Right renal cortex interstitium (tissue), 3 donors: Measurements from ENCODE around the gene NFXL1. TPM values are rescaled to one million over a fixed set of nuclear protein-coding genes. Genes with fewer than 3 reads are reported as not detected.
"Not testable (repeated sequence)": the region's sequence is repeated elsewhere in the genome, so short reads cannot be mapped to it uniquely, and the experiment has no call there.

Experiments
- DNase-seq, 3 donors: peaks; one replicate each; pipeline ENCODE4 v3.0.0-alpha.2; 2013; ENCODE audit warnings: low read depth in 3 of 3, low spot score in 2 of 3
- polyA plus RNA-seq, 3 donors: library from polyadenylated mRNA; unstranded; fragments of 120-200 nt; gene quantifications; one replicate each; pipeline ENCODE4 v1.2.1, GENCODE V29; 2013; ENCODE audit not compliant: insufficient read length in 3 of 3

NFXL1 gene
- 10 to 100 TPM; 24.0 to 29.2 (median 24.5) TPM for polyA plus RNA-seq

- peak; percentile 86 to 93 (median 88) for DNase-seq
Measured at GRCh38 chr4:47914220-47914925, at the start of gene NFXL1. NFXL1 (minus strand) TSS chr4:47914583; CDS start chr4:47914203, 380 bp downstream.

- no peak for DNase-seq
Measured at GRCh38 chr4:47954677-47955076, 40.3 kb upstream of the NFXL1 start.

GRCh38 chr4:47954245-47954644 is 39.9 kb upstream of the NFXL1 start:
- DNase-seq = no peak

- DNase-seq = no peak
Measured at GRCh38 chr4:47945930-47946726, 31.7 kb upstream of the NFXL1 start.

DNA sequence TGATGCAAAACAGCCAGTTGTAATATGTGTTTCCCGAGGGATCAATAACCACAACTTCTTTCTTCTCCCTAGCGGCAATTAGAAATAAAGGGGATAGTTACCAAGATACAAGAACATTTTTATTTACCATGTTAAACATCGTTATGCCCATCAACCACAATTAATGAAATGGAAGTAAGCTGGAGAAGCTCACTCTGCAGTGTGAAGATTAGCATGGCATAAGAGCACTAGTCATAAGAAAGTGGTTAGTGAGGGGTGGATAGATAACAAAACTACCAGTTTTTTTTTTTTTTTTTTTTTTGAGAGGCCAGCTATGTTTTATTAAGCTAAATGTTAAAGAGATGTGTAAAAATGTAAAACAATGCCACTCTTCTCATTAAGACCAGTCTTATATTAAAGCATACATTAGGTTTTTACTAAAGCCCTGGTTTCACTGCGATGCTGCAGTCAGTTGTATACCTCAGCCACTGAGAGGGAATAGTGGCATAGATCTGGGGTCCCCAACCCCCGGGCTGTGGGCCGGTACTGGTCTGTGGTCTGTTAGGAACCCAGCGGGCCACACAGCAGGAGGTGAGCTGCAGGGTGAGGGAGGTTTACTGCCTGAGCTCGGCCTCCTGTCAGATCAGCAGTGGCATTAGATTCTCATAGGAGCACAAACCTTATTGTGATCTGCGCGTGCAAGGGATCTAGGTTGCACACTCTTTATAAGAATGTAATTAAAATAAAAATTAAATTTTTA is 27.9 kb upstream of the NFXL1 start:
- DNase-seq = no peak

DNA sequence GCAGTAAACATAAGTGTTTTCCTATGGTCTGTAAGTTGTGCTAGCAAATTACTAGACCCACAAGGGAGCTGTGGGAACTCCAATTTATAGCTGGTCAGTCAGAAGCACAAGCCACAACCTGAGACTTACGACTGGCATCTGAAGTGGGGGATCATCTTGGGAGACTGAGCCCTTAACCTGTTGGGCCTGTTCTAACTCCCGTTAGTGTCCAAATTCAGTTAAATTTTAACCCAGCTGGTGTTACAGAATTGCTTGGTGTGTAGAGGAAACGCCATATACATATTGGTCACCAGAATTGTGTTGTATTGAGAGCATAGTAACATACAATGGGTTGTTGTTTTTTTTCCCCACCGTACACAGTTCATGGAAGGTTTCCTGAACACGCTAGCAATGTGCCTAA is 25.1 kb upstream of the NFXL1 start:
- no peak for DNase-seq

- DNase-seq = no peak
Measured at GRCh38 chr4:47936336-47936735, 22.0 kb upstream of the NFXL1 start.

- peak in 1 of 3 donors; percentile 13 for DNase-seq
Measured at GRCh38 chr4:47933840-47934239, 19.5 kb upstream of the NFXL1 start.

DNA sequence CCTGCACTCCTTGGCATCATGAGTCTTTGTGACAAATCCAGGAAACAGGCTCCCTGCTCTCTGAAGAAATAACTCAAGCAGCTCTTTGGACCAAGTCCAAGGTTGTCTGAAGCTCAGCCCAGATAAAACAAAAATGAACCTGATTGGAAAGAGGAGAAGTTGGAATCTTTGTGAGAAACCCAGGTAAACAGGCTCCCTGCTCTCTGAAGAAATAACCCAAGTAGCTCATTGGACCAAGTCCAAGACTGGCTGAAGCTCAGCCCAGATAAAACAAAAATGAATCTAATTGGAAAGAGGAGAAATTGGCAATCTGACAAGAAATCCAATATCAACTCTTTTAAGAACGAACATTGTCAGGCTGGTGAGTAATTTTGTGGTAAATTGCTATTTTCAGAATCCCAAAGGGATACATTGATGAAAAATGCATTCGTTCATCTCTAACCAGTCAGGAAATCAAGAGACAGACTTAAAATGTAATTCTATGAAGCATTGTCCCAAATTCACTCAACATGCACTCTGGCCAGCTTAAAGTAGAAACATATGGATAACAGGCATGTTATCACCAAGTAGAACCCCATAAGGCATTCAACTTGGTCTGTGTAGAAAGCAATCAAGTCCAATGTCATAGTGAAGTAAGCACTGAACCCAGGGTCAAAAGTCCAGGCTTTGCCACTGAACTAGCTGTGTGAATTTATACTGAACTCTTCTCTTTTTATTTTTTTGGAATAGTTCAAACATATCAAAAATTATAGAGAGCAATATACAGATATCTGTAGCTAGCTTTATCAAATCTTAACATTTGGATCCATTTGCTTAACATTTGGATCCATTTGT is 16.8 kb upstream of the NFXL1 start:
- no peak for DNase-seq

DNA sequence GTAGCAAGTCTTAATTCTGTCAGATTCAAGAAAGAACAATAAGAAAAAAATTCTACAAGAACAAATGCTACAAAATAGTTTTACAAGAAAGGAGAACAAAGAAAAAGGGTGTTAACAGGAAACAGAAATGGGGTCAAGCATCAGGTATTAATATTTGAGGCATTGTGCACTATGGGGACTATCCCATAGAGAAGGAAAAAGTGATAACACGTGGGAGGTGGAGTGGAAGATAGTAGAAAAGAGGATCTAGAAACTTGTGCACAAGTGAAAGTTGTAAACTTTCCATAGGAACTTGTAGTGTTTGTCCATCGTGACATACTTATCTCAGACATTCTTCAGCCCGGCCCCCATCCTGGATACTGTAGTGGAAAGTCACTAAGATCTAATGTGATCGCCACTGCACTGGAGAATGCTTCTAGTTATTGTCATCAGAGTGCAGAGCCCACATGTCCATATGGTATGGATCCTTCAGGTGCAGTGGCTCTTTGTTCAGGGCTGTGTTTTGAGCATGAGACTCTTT is 15.4 kb upstream of the NFXL1 start:
- DNase-seq = no peak

GRCh38 chr4:47926667-47927258 is 12.4 kb upstream of the NFXL1 start:
- DNase-seq = peak in 2 of 3 donors; percentile 45 to 66

- DNase-seq = not testable (repeated sequence)
Measured at GRCh38 chr4:47923261-47923608, 8.9 kb upstream of the NFXL1 start.

DNA sequence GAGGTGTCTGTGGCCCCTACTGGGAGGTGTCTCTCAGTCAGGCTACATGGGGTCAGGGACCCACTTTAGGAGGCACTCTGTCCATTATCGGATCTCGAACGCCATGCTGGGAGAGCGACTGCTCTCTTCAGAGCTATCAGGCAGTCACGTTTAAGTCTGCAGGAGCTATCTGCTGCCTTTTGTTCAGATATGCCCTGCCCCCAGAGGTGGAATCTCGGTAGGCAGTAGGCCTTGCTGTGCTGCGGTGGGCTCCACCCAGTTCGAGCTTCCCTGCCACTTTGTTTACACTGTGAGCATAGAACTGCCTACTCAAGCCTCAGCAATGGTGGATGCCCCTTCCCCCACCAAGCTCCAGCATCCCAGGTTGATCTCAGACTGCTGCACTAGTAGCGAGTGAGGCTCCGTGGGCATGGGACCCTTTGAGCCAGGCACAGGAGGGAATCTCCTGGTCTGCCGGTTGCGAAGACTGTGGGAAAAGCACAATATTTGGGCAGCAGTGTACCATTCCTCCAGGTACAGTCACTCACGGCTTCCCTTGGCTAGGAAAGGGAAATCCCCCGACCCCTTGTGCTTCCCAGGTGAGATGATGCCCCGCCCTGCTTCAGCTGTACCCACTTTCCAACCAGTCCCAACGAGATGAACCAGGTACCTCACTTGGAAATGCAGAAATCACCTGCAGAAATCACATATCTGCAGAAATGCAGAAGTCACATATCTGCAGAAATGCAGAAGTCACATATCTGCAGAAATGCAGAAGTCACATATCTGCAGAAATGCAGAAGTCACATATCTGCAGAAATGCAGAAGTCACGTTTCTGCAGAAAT is 8.3 kb upstream of the NFXL1 start:
- not testable (repeated sequence) for DNase-seq

GRCh38 chr4:47917163-47917562 is 2.8 kb upstream of the NFXL1 start:
- not testable (repeated sequence) for DNase-seq

- no peak for DNase-seq
Measured at GRCh38 chr4:47915378-47915777, 995 bp upstream of the NFXL1 start.

DNA sequence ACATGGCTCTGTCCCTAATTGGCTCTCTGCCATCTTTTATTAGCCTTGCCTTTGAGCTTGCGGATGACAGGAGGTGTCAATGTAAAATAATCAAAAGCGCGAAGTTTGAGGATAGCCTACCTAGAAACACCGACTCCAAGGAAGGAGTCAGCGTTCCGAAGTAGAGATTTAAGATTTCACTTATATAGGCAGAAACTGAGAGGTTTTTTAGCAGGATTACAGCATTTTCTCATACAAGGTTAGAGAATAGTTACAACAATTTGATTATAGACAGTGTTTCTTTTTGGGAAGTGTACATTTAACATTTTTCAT is 499 bp upstream of the NFXL1 start:
- DNase-seq = no peak

- DNase-seq = peak in 1 of 3 donors; percentile 17
Measured at GRCh38 chr4:47913861-47914219, 543 bp downstream of the NFXL1 start.

- DNase-seq = peak in 1 of 3 donors; percentile 9
Measured at GRCh38 chr4:47913330-47913729, 1.1 kb downstream of the NFXL1 start.

GRCh38 chr4:47907089-47907646 is 7.2 kb downstream of the NFXL1 start:
- DNase-seq = no peak
